SH-SY5Y (cell line): ENCODE results near the gene CYB561.

Experiments
- GATA2 ChIP-seq: IDR thresholded peaks from 2 replicates; pipeline ENCODE4 v1.6.1; 2011; ENCODE audit warnings: mild to moderate bottlenecking, low read depth, low read length
- GATA3 ChIP-seq: IDR thresholded peaks from 2 replicates; pipeline ENCODE4 v1.6.1; 2011; ENCODE audit warnings: low read depth, mild to moderate bottlenecking, low read length, moderate library complexity

CYB561 gene

GRCh38 chr17:63402431-63403212 lies 43.5 kb downstream of the CYB561 start:
- TF ChIP-seq GATA2, result no peak
- no peak for TF ChIP-seq GATA3

GRCh38 chr17:63399856-63400255 lies 46.2 kb downstream of the CYB561 start:
- TF ChIP-seq GATA3 (no peak), GATA2 (no peak)

- TF ChIP-seq GATA3 (no peak), GATA2 (no peak)
These were observed 46.8 kb downstream of the CYB561 start for GRCh38 chr17:63399316-63399715.

- TF ChIP-seq GATA3 (no peak), GATA2 (no peak)
These were observed 47.4 kb downstream of the CYB561 start for GRCh38 chr17:63398680-63399079.

DNA sequence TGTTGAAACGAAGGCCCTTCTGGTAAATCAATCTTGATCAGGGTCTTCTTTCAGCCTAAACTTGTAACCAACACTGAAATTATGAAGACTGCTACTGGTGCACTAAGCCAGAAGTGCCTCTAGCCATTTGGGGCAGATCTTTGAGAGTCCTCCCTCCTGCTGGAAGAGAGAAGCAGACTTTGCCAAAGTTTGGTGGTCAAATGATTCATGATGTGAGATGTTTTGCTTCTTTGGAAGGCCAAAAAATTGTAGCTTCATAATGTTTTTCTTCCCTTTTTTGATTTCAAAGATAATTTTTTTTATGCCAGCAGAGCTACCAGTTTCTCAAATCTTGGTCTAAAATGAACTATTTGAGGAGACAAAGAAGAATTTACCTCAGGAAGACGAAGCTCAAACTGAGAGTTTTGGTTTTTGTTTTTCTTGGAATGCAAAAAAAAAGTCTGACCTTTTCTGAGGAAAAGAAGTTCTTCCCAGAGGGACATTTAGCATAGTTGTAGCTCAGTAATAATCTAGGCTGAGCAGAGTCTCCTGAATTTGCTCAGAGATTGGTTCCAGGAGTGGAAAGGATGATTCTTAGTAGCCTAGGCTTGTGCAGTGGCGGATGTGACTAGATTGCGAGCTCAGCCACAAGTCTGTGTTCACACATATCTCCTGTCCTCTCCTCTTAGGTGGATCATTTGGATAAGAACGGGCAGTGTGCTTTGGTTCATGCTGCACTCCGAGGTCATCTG lies 50.9 kb downstream of the CYB561 start:
- TF ChIP-seq GATA2, result no peak
- TF ChIP-seq GATA3, result no peak

DNA sequence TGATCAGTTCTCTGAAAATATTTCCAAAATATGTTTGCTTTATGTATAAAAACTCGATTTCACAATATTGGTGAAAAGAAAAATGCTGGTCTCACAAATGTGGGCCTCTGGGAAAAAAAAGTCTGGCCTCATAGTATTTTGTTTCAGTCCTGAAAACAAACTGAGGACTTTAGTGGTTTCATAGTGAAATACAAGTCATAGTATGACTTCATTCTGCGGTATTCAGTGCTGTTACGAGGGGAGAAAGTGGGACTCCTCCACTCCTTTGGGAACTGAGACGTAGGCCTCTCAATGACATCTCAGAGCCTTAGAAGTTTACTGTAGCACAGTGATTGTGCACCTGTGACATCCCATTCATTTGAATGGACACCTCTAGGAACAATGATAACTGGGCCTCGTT lies 56.0 kb downstream of the CYB561 start:
- TF ChIP-seq GATA2, result no peak
- TF ChIP-seq GATA3, result no peak

DNA sequence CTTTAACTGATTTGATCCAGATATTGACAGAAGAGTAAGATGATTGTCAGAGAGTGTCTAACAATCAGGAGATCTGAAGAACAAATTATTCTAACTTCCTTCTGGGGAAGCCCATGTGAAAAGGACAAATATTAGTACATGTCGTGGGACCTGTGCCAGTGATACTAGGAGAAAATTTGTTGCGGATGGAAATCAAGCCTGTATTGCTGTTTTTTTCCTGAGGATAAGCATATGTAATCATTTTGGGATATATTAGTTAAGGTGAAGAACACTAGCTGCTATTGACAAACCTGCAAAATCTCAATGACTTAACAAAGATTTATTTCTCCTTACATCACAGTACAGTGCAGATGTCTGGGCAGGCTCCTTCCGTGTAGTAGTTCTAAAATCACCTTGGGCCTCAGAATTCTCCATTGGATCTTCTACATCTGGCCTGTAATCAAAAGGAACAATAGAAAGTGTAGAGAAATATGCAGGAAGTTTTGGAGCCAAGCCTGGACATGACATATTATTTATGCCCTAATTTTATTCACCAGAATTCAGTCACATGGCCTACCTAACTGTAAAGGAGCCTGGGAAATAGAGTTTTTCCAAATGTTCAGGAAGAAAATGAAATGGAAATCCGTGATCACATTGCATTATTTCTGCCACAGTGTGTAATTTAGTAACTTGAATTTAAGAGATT lies 58.3 kb downstream of the CYB561 start:
- TF ChIP-seq GATA3, result no peak
- TF ChIP-seq GATA2, result no peak

GRCh38 chr17:63382826-63383225 lies 63.3 kb downstream of the CYB561 start:
- TF ChIP-seq GATA3 (no peak), GATA2 (no peak)
